Breast epithelium (tissue), 4 donors: ENCODE results near the gene GRPEL1. TPM values are rescaled to one million over a fixed set of nuclear protein-coding genes. Genes with fewer than 3 reads are reported as not detected.

Experiments used
- DNase-seq, 2 donors: peaks; one replicate each; pipeline ENCODE4 v3.0.0-alpha.2; 2019; ENCODE audit warnings: low spot score in 2 of 2
- H3K27ac ChIP-seq, 2 donors: fragments of 200-600 bp; sonication (generic) in 1 of 2; one replicate each; pipeline ENCODE4 v1.5.1; 2016 to 2019; ENCODE audit warnings: mild to moderate bottlenecking in 1 of 2
- H3K27me3 ChIP-seq, 2 donors: fragments of 200-600 bp; sonication (generic) in 1 of 2; one replicate each; pipeline versions ENCODE4 v1.5.1 to v1.6.0; 2017 to 2019; ENCODE audit warnings: control low read depth in 1 of 2, mild to moderate bottlenecking in 1 of 2
- H3K36me3 ChIP-seq: fragments of 200-600 bp; one replicate; pipeline ENCODE4 v1.5.1; 2019
- H3K4me1 ChIP-seq, 2 donors: fragments of 200-600 bp; sonication (generic); one replicate each; pipeline ENCODE4 v1.5.1; 2016 to 2019; ENCODE audit warnings: control low read depth in 1 of 2
- H3K4me3 ChIP-seq, 3 donors: fragments of 200-600 bp; sonication (generic); 1 replicate in 2 of 3; 2 replicates in 1 of 3; pipeline ENCODE4 v1.5.1; 2016 to 2019; ENCODE audit warnings: mild to moderate bottlenecking in 3 of 3, moderate library complexity in 2 of 3
- H3K9me3 ChIP-seq, 2 donors: fragments of 200-600 bp; sonication (generic) in 1 of 2; one replicate each; pipeline ENCODE4 v1.5.1; 2016 to 2019; ENCODE audit warnings: control low read depth in 1 of 2
- CTCF ChIP-seq, 3 donors: fragments of 450-650 bp; IDR thresholded peaks; one replicate each; pipeline ENCODE4 v1.5.1; 2016 to 2017; ENCODE audit warnings: antibody characterized with exemption in 3 of 3, mild to moderate bottlenecking in 3 of 3, moderate library complexity in 3 of 3
- POLR2A ChIP-seq: fragments of 450-650 bp; IDR thresholded peaks from one replicate; pipeline ENCODE4 v1.6.1; 2016; ENCODE audit warnings: antibody characterized with exemption, mild to moderate bottlenecking, moderate library complexity
- POLR2AphosphoS5 ChIP-seq, 3 donors: sonication (generic); formaldehyde crosslinking; IDR thresholded peaks; one replicate each; pipeline ENCODE4 v1.6.1; 2017; ENCODE audit warnings: antibody characterized with exemption in 3 of 3
- intact Hi-C: fragments of 100-400 bp; cut with DNase I; formaldehyde crosslinking; loops from one replicate; pipeline ENCODE4 v1.15.1; 2023; ENCODE audit warnings: low total_unique reads
- total RNA-seq, 3 donors: library from RNA; depleted of rRNA; stranded (reverse); fragments of >200 nt; gene quantifications; one replicate each; pipeline ENCODE4 v1.1.0, GENCODE V29; 2016

GRPEL1 gene
- total RNA-seq, result 10 to 100 TPM; 20.2 to 24.1 (median 22.6) TPM

- Histone ChIP-seq H3K4me1 (peaks cover 0 to 11% of the 10 kb centered on the region in 2 donors), H3K27me3 (no peaks in the 10 kb centered on the region), H3K27ac (peak within 1 kb of the TSS; percentile 89), H3K9me3 (no peaks in the 10 kb centered on the region), H3K4me3 (peak within 1 kb of the TSS; percentile 84 to 99 (median 95)), H3K36me3 (no peaks in the 10 kb centered on the region)
- DNase-seq, result peak in 1 of 2 donors; percentile 100
- intact Hi-C loops, result no loop called here
- TF ChIP-seq CTCF (IDR thresholded peaks at IDR 0.05) (no peak), POLR2A (peak; percentile 85), POLR2AphosphoS5 (IDR thresholded peaks at IDR 0.05) (peak; percentile 92 to 95 (median 94))
Observed at GRCh38 chr4:7067452-7068278, at the start of gene GRPEL1. GRPEL1 (minus strand) TSS chr4:7068064; CDS start chr4:7068032, 32 bp downstream.

DNA sequence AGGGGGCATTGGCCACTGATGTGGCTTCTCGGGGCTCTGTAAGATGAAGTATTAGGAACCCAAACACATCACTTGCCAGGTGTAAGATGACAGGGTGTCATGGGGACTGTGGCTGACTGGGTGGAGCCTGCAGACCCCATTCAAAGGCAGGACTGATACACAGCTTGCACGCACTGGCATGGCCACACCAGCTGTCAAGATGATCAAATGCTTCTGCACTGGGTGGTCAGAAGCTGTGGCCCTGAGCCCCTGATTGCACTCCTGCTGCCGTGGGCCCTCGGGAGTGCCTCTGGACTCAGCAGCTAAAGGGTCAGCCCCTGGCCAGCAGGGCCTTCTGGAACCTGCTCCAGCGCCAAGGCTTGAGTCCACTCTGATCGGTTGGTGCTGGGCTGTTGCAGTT, 48.8 kb upstream of the GRPEL1 start:
- Histone ChIP-seq H3K4me1 (no peaks in the 10 kb centered on the region), H3K27me3 (no peaks in the 10 kb centered on the region), H3K9me3 (no peaks in the 10 kb centered on the region), H3K4me3 (no peak overlapping the region), H3K36me3 (no peaks in the 10 kb centered on the region), H3K27ac (no peak overlapping the region)
- intact Hi-C loops, result no loop called here
- no peak for TF ChIP-seq POLR2A
- no peak for TF ChIP-seq POLR2AphosphoS5 (IDR thresholded peaks at IDR 0.05)
- no peak for TF ChIP-seq CTCF (IDR thresholded peaks at IDR 0.05)
- DNase-seq, result no peak

DNA sequence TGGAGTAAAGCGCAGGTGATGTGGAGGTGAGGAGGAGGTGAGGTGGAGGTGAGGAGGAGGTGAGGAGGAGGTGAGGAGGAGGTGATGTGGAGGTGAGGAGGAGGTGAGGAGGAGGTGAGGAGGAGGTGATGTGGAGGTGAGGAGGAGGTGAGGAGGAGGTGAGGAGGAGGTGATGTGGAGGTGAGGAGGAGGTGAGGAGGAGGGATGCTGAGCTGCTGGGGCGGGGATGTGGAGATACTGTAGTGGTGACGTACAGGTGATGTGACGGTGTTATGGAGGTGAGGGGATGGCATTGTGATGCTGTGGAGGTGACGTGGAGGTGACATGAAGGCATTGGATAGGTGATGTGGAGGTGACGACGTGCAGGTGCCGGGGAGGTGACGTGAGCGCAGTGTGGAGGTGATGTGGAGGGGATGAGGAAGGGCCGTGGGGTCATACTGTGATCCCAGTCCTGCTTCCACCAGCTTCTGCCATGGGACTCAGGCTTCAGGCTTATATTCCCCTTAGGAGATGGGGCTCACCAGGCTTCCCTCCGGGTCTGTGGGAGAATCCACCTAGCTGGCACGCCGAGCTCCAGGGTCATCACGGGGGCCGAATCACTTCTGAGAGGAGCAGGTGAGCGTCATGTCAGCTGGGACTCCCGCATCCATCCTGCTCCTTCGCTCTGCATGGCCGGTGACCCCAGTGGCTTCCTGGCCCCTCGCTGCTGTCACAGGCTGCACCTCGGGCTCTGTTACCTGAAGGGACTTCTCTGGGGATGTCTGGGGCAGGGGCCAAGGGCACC, 47.9 kb upstream of the GRPEL1 start:
- Histone ChIP-seq H3K27ac (no peak overlapping the region), H3K36me3 (no peaks in the 10 kb centered on the region), H3K9me3 (no peaks in the 10 kb centered on the region), H3K27me3 (no peaks in the 10 kb centered on the region), H3K4me3 (no peak overlapping the region), H3K4me1 (no peaks in the 10 kb centered on the region)
- intact Hi-C loops, result no loop called here
- no peak for TF ChIP-seq CTCF (IDR thresholded peaks at IDR 0.05)
- no peak for TF ChIP-seq POLR2A
- no peak for TF ChIP-seq POLR2AphosphoS5 (IDR thresholded peaks at IDR 0.05)
- no peak for DNase-seq

DNA sequence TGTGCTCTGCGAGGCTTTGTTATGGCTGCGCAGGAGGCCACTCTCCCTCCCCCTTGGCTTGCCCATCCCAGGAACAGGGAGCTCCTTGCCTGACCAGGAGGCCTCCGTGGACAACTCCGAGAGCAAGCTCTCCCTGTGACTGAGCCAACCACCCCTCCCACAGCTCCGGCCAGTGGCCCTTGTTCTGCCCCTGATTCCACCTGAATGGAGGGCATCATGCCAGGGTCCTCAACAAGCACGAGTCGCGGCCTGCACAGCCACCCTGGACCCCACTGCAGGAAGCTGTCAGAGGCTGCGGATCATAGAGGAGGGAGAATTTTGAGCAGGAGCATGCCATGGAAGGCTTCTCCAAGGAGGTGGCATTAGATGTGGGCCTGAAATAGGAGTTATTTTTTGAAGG, 44.8 kb upstream of the GRPEL1 start:
- Histone ChIP-seq H3K4me1 (no peaks in the 10 kb centered on the region), H3K36me3 (no peaks in the 10 kb centered on the region), H3K4me3 (no peak overlapping the region), H3K27me3 (no peaks in the 10 kb centered on the region), H3K27ac (no peak overlapping the region), H3K9me3 (no peaks in the 10 kb centered on the region)
- TF ChIP-seq POLR2A, result no peak
- TF ChIP-seq CTCF (IDR thresholded peaks at IDR 0.05), result no peak
- TF ChIP-seq POLR2AphosphoS5 (IDR thresholded peaks at IDR 0.05), result no peak
- intact Hi-C loops, result no loop called here
- DNase-seq, result no peak

- Histone ChIP-seq H3K27me3 (no peaks in the 10 kb centered on the region), H3K27ac (no peak overlapping the region), H3K4me3 (no peak overlapping the region), H3K4me1 (no peaks in the 10 kb centered on the region), H3K36me3 (no peaks in the 10 kb centered on the region), H3K9me3 (no peaks in the 10 kb centered on the region)
- intact Hi-C loops, result no loop called here
- DNase-seq, result no peak
- no peak for TF ChIP-seq CTCF (IDR thresholded peaks at IDR 0.05)
- TF ChIP-seq POLR2A, result no peak
- TF ChIP-seq POLR2AphosphoS5 (IDR thresholded peaks at IDR 0.05), result no peak
Observed at GRCh38 chr4:7111441-7111840, 43.6 kb upstream of the GRPEL1 start.
